GM18499 (cell line): Measurements from ENCODE around the gene ZDHHC22.
"Not testable (repeated sequence)": the region's sequence is repeated elsewhere in the genome, so short reads cannot be mapped to it uniquely, and the experiment has no call there.

Experiments
- ATAC-seq: cut with Tn5 transposase; IDR thresholded peaks from one replicate; pipeline ENCODE4 v1.9.1; 2021; ENCODE audit warnings: moderate number of reproducible peaks; ENCODE audit not compliant: insufficient read depth, unreplicated experiment

The ZDHHC22 gene, protein sequence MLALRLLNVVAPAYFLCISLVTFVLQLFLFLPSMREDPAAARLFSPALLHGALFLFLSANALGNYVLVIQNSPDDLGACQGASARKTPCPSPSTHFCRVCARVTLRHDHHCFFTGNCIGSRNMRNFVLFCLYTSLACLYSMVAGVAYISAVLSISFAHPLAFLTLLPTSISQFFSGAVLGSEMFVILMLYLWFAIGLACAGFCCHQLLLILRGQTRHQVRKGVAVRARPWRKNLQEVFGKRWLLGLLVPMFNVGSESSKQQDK

DNA sequence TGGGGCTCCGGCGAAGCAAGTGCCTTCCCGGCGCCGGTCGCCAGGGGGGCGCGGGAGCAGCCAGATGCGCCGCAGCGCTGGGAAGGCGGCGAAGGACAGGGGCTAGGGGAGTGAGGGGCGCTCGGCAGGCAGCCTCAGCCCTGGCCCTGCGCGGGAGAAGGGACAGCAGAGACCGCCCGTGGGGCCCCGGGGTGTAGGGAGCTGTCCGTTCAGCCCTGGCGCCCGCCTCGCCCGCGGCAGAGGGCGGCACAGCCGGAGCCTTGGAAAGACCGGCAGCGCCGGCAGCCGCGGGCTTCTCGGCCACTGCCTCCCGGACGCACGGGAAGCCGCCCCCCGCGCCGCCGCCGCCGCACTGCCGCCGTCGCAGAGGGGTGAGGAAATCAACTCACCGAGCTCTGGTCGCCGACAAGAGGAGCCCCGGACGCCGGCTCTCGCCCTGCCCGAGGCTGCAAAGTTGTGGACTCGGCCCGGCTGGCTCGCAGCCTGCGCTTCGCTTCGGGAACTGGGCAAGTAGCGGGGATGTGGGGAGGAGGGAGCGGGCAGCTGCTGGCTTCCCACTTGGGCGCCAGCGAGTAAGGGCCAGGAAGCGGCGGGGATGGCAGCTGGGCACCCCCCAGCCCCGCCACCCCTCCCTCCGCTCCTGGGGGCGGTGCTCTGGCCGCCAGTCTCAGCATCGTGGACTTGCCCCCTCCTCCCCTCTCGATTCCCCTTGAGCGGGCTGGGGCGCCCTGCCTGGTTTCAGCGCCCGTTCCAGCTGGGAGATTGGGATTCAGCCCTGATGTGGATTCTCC is at the start of gene ZDHHC22:
ZDHHC22 (minus strand) TSS at position 578 of the 791 bp plus-strand sequence. CDS start 2,053 bp downstream, outside the sequence.
- no peak for ATAC-seq

DNA sequence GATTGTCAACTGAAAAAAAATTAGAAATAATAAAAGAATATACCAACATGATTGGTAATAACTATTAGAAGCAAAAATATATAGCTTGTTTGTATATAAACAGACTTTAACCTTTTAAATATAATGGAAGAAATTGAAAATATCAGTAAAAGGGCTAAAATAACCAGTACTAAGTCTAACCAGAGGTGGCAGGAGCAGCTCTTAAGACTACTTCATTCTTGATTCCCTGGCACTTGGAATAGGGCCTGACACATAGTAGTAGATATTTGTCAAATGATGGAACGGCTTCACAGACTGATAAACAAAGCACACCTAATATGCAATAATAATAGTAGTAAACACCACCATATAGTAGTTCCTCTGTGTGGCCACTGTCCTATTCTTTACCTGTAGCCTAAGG is 49.4 kb upstream of the ZDHHC22 start:
- no peak for ATAC-seq

DNA sequence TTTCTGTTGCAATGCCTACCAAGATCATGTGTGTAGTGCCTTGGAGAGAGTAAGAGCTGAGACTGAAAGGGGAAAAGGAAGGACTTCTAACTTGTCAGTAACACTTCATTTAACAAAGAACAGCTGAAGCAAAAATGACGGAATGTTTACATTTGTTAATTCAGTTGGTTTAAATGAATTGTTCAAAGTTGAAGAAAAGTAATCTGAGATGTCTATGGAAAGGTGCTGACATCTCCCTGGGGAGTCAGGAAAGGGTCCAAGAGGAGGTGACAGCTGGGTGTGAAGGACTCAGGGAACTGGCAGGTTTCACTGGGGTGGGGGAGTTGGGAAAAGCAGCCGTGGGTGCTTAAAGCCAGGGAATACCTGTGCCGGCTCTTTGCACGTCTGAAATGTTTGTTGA is 47.9 kb upstream of the ZDHHC22 start:
- ATAC-seq, result no peak

DNA sequence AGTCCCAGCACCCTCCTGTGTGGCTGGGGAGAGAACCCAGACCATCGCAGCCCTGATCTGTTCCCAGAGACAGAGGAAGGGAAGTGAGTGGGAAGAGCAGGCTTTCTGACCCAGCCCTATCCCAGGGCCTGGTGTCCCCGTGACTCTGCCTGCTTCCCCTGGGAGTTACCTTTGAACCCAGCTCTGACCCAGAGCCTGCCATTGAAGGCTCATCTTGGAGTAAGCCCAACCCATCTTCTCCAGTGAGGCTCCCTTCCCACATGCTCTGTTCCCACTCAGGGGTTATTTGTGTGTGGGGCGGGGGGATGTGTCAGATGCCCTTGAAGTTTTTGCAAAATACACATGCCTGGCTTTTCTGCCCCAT is 46.0 kb upstream of the ZDHHC22 start:
- no peak for ATAC-seq

DNA sequence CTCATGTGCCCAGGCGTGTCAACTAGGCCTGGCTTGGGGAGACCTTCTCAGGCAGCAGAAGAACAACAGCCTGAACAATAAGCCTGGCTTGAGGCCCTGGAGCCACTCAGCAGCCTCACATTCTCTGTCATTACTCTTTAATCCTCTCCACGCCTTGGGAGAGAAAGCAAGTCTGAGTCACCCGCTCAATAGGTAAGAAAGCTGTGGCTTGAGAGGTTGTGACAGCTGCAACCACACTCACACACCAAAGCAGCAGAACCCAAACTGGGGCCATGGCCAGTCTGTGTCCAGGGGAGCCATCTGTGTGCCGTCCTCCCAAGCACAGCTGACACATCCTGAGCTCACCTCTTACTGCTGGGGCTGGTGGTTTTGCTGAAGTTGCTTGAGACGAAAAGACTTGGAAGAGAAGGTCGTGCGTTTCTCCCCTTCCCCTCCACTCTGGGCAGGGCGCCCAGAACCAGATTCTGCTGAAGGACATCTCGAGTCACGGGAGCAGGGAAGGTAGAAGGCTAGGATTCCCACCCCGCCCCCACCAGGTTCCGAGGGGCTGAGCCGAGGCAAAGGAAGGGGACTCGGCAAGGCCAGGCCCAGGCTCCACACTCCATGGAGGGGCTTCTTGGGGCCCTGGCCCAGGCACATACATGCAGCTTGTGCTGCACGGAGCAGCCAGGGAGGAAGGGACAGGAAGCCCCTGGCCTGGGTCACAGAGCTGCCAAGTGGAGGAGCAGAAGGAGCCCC is 45.5 kb upstream of the ZDHHC22 start:
- no peak for ATAC-seq

DNA sequence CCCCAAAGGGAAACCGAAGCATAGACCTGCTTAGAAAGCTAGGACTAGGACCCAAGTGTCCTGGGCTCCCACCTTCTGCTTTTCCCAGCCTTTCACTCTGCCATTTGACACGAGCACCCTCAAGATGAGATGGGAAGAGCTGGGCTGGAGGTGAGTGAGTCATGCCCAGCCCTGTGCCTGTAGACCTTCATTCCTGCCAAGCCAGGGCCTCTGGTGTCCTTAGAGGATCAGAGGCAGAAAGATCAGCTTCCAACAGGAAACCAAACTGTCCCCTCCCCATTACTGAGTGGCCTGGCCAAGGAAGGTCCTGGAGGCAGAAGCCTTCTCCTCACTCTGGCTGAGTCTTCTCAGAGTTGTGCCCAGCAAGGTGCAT is 43.5 kb upstream of the ZDHHC22 start:
- no peak for ATAC-seq

DNA sequence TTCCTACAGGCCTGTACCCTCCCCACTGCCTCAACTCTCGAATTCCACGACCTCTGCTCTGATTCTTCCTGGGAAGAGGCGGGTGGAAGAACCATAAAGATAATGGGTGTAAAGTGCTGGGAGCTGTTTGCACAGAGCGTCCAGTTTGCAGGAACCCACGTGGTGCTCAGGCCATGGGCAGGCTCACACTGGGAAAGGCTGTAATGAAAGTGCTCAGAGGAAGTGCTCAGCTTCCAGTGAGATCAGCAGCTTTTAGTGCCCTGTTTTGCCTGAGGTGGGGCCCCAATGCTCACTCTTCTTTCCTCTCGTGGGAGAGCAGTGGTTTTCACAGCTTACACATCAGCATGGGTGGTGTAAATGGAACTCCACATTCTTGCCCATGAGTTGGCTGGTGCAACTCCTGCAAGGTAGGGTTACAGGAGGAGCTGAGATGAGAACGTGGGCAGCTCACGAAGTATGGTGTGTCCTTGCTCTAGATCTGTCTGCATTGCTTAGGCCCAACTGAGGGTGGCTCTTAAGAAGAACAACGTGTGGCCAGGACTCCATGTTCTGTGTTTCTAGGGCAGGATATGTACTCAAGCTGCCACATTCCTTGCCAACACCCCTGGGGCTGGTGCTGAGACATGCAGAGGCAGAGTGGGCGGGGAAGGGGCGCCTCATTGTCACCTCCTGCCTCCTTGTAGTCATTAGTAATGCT is 43.0 kb upstream of the ZDHHC22 start:
- ATAC-seq, result no peak

DNA sequence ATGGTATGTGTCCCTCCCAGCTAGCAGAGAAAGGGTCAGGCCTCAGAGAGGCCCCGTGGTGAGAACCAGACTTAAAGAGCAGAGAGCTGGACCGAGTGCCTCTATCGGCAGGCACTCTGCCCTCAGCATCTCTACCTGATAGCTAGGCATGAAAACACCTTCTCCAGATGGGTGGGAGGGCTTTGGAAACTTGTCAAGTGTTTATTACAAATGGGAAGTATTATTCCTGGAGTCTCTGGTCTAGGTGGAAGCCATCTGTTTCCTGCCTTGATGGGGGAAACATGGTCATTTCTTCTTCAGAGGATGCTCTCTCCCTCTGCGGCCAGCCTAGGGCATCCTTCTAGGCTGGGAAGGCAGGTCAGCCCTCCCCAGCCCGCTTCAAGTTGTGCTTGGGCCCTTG is 42.3 kb upstream of the ZDHHC22 start:
- ATAC-seq, result no peak

DNA sequence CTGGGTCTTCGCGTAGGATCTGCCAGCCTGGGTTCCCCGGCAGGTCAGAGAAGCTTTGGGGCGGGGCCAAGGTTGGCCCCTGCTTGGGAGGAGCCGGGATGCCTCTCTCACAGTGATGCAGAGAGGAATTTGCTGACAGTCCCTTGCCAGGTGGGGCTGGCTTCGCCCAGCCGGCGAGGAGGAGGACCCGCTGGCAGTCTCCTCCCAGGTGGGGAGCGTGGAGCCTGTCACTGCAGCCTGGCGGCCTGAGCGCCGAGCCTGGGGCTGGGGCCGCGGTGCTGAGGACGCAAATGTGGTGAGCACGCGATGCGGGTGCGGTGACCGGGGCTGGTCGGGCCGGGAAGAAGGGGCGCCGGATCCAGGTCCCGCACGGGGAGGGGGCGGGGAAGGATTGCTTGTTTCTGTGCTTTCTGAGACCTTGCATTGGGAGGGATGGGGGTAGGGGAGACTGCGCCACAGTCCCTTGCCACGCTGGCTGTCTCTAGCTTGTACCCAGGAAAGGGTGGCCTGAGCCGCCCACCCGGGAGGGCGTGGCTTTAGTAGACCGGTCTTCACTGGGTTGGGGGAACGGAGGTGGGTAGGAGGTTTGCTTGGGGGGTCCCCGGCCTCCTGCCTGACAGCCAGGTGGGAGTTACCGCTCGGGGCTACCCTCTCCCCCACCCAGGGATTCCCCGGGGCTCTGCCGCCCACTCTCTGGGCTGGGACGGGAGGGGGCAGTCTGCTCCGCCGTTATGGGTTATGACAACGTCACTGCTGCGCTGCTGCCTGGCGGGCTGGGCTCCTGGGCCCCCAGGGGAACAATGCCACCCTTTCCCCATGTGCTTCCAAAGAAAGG is 40.2 kb upstream of the ZDHHC22 start, which contains the start of gene TMEM63C:
TMEM63C (plus strand) TSS at position 196 of the 835 bp plus-strand sequence. CDS start 37,016 bp downstream, outside the sequence.
- no peak for ATAC-seq

DNA sequence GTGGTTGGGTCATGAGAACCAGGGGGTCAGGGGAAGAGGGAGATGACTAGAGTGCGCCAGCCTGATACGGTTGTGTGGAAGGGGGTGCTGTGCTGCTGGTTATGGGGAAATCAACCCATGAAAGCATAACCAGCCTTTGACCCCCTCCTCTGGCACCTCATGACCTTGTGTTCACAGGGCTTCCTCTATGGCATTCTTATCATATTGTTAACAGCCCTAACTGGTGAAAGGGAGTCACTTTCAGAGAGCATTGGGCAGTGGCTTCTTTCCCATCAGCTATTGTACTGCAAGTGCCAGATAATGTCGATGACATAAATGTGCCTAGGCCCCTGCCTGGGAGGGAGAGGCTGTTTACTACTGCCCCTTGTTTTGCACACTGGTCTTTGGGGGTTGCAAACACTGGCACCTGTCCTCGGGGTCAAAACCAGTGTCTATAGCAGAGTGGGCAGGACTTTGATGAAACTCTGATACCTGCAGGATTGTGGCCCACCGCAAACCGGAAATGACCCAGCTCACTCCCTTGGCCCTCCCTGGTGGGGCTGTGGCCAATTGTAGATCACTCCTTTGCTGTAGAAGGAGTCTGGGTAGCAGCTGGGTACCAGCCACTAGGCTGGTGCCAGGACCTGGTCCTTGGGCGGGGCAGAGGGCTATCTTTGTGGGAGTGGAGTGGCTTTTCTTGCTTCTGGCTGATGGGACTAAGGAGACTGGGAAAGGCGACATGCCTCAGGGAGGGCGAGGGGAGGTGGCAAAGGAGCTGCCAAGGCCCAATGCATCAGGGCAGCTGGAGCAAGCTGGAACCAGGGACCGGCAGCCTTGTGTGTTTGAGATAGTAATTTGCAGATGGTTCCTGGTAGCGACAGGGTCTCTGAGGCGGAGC is 39.4 kb upstream of the ZDHHC22 start:
- ATAC-seq, result no peak

DNA sequence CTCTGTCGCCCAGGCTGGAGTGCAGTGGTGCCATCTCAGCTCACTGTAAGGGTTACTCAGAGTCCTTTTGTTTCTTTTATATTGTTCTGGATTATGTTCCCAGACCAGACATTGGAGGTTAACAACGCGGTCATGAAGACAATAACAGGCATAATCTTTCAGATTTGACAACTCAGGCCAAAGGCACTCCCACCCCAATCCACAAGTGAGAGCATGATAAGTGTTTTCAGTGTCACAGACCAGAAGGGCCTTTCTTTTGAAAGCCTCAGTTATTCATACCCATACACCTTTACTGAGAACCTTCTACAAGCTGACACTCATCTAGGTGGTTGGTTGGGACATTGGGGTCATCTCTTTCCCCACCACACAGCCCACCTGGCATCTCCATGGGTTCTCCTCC is 37.1 kb upstream of the ZDHHC22 start:
- ATAC-seq, result no peak

DNA sequence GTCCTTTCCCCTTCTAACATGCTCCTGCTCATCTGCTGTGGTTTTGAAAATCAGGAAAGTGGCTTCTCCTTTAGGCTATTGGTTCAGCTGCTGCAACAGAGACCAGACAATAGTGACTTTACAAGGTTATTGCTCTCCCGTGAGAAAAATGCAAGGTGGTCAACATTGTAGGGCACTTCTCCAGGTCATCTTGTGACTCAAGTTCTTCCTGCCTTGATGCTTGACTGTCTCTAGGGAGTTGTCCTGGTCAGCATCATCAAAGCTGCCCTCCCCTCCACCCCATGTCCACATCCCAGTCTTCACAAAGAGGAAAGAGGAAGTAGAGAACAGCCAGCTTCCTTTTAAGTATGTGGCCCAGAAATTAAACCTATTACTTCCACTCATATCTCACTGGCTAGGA is 36.1 kb upstream of the ZDHHC22 start:
- ATAC-seq, result no peak

DNA sequence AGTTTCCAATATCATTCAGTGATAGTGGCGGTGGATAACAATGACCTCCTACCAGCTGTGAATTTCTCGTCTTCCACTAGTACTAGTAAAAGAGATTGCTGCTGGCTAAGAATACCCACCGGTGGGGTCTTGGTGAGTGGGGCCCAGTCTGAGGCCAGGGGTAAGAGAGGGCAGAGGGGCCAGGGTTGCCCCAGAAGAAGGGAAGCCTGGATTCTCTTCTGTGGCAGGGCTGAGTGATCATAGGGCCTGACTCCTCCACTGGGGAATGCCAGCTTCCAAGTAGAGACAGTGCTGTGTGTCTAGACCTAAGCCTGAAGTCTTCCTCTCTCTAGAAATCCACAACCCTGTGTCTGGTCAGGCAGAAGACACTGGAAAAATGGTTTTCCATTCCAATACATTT is 34.3 kb upstream of the ZDHHC22 start:
- no peak for ATAC-seq

DNA sequence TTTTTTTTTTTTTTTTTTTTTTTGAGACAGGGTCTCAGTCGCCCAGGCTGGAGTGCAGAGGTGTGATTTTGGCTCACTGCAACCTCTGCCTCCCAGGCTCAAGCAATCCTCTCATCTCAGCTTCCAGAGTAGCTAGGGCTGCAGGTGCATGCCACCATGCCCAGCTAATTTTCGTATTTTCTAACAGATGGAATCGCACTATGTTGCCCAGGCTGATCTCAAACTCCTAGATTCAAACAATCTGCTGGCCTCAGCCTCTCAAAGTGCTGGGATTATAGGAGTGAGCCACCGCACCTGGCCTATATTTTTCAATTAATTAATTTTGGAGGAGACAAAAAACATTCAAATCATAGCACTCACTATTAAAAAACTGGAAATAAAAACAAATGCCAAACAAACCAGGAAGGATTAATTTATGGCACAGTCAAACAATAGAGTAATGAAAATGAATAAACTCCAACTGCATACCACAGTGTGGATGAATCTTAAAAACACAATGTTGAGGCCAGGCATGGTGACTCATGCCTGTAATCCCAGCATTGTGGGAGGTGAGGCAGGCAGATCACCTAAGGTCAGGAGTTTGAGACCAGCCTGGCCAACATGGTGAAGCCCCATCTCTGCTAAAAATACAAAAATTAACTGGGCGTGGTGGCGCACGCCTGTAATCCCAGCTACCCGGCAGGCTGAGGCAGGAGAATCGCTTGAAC is 32.5 kb upstream of the ZDHHC22 start:
- not testable (repeated sequence) for ATAC-seq

DNA sequence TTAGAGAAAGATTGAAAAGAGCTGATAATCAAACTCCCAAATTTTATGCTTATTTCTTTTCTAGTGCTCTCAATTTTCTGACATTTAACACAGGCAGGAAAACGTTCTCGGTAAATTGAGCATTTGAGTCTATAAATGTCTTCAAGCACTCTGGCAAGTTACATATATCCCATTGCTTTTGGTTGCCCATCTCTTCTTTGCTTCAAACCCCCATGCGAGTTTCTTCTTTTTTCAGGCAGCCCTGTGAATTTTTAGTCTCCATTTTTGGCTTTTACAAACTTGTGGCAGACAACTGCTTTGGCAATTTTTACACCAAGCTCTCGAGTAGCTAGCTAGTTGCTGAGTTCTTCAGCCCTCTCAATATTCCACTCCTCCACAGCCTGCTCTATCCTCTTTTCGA is 31.3 kb upstream of the ZDHHC22 start:
- no peak for ATAC-seq

DNA sequence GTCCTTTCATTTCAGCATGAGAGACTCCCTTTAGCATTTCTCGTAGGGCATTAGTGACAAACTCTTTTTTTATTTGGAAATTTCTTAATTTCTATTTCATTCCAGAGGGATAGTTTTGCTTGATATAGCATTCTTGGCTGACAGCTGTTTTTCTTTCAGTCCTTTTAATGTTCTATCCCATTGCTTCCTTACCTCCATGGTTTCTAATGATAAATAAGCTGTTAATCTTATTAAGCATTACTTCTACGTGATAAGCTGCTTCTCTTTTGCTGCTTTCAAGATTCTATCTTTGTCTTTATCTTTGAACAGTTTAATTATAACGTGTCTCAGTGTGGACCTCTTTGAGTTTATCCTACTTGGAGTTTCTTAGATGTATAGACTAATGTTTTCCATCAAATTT is 28.5 kb upstream of the ZDHHC22 start:
- no peak for ATAC-seq

DNA sequence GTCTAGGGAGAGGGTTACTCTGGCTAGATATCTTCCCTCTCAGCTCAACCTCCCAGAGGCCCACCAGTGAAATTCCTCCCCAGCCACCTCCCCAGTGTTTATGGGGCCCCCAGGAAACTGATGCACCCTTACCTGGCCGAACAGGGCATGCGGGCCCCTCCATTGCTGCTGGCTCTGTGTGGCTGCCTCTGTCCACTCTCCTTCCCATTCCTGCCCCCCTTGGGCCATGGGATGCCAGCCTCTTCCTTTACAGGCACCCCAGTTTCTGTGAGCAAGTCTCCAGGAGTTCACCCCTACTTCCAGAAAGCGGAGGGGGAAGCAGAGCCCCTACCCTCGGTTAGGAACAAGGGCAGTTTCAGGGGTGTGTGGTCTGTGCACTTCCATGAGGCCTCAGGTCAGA is 19.4 kb upstream of the ZDHHC22 start:
- no peak for ATAC-seq

DNA sequence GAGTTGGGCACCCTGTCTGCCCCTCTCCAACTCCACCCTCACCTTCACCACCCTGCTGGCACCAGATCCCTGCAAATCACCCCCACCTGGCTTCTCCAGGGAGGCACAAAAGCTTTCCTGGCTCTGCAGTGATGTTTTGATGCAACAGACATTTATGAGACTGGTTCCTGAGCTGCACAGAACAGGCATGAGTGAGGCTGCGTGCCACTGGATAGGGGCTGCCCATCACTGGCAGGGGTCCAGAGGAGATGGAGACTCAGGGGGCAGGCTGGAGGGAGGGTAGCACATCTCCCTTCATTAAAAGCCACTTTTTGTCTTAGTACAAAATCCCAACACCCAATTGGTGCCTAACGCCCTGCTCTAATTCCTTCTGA is 17.3 kb upstream of the ZDHHC22 start:
- no peak for ATAC-seq
